GM12878 (cell line): ENCODE measurements around the gene USP36. TPM values are rescaled to one million over a fixed set of nuclear protein-coding genes. Genes with fewer than 3 reads are reported as not detected.

ENCODE experiments used
- ATAC-seq: fragments of 200-7000 bp; cut with Tn5 transposase; 3 replicates; pipeline ENCODE4 v1.9.1; 2020; ENCODE audit warnings: mild to moderate bottlenecking, moderate library complexity
- BruUV-seq: library from RNA; stranded (reverse); fragments of 400-500 nt; replicated peaks from 2 replicates; lab custom pipeline; 2021; lab: Mats Ljungman, UMichigan
- CTCF ChIA-PET: fragments of 300-600 bp; sonication (Branson Sonifier 250); formaldehyde crosslinking; extraction: SDS; loops from one replicate; lab custom pipeline; 2021; ENCODE audit warnings: inconsistent platforms; lab: Yijun Ruan, JAX
- POLR2A ChIA-PET: fragments of 350-600 bp; formaldehyde crosslinking; extraction: SDS; loops from one replicate; lab custom pipeline; 2021; ENCODE audit warnings: inconsistent platforms; lab: Charles Lee
- RAD21 ChIA-PET: fragments of 300-600 bp; sonication (Branson Sonifier 250); formaldehyde crosslinking; loops from one replicate; lab custom pipeline; 2023; ENCODE audit warnings: antibody characterized with exemption; ENCODE audit not compliant: unreplicated experiment; lab: Charles Lee
- SMC1A ChIA-PET: fragments of 300-600 bp; sonication (Branson Sonifier 250); formaldehyde crosslinking; loops from one replicate; lab custom pipeline; 2023; ENCODE audit not compliant: unreplicated experiment, uncharacterized antibody; lab: Charles Lee
- DNase-seq: peaks from one replicate; pipeline ENCODE4 v3.0.0-alpha.2; 2011; ENCODE audit warnings: low read depth, low spot score
- FAIRE-seq: peaks from 3 replicates; lab custom pipeline; 2011; peaks lifted over from hg19 to GRCh38; lab: Jason Lieb, UNC
- H2AFZ ChIP-seq: 2 replicates; pipeline ENCODE4 v1.6.0; 2011; ENCODE audit warnings: low read depth, low read length, control low read depth; ENCODE audit not compliant: control insufficient read depth
- H3K27ac ChIP-seq: 2 replicates; pipeline ENCODE4 v1.5.1; 2011; ENCODE audit warnings: control low read depth; ENCODE audit not compliant: control insufficient read depth, insufficient read depth
- H3K27me3 ChIP-seq, 2 experiments: replicated peaks in 1 of 2; 2 replicates each; pipeline versions ENCODE4 v1.6.0 to v1.6.1; 2011; ENCODE audit warnings: low read length in 1 of 2; ENCODE audit not compliant: control insufficient read depth in 2 of 2, insufficient read depth in 2 of 2
- H3K36me3 ChIP-seq, 2 experiments: 2 replicates each; pipeline ENCODE4 v1.5.1; 2011; ENCODE audit warnings: low read length in 1 of 2; ENCODE audit not compliant: control insufficient read depth in 2 of 2, insufficient read depth in 2 of 2
- H3K4me1 ChIP-seq: 2 replicates; pipeline ENCODE4 v1.6.1; 2011; ENCODE audit warnings: mild to moderate bottlenecking, low read length, moderate library complexity, mixed read lengths; ENCODE audit not compliant: control insufficient read depth, insufficient read depth
- H3K4me2 ChIP-seq: 2 replicates; pipeline ENCODE4 v1.6.0; 2011; ENCODE audit warnings: control low read depth; ENCODE audit not compliant: control insufficient read depth, insufficient read depth
- H3K4me3 ChIP-seq: fragments of 200-600 bp; sonication (generic); 2 replicates; pipeline ENCODE4 v1.5.1; 2016
- H3K79me2 ChIP-seq: 2 replicates; pipeline ENCODE4 v1.6.0; 2011; ENCODE audit warnings: low read length; ENCODE audit not compliant: control insufficient read depth, insufficient read depth
- H3K9ac ChIP-seq: 2 replicates; pipeline ENCODE4 v1.8.0; 2011; ENCODE audit warnings: low read length, control low read depth, mixed read lengths; ENCODE audit not compliant: control insufficient read depth, insufficient read depth
- H3K9me3 ChIP-seq: replicated peaks from 3 replicates; pipeline ENCODE4 v1.5.1; 2011; ENCODE audit warnings: mild to moderate bottlenecking, low read length; ENCODE audit not compliant: control insufficient read depth, insufficient read depth
- H4K20me1 ChIP-seq: 2 replicates; pipeline ENCODE4 v1.6.0; 2011; ENCODE audit not compliant: control insufficient read depth, insufficient read depth
- IKZF1 ChIP-seq: fragments of 450-650 bp; conservative IDR thresholded peaks from 2 replicates; pipeline ENCODE4 v1.6.1; 2017; ENCODE audit warnings: antibody characterized with exemption, mild to moderate bottlenecking
- MYB ChIP-seq: fragments of 150-350 bp; IDR thresholded peaks from 2 replicates; pipeline ENCODE4 v1.6.1; 2014; ENCODE audit warnings: mild to moderate bottlenecking, low read depth, low read length, borderline replicate concordance
- ZNF592 ChIP-seq: fragments of 450-650 bp; IDR thresholded peaks from 2 replicates; pipeline ENCODE4 v1.6.1; 2017; ENCODE audit warnings: mild to moderate bottlenecking, moderate library complexity
- ZZZ3 ChIP-seq: IDR thresholded peaks from 2 replicates; pipeline ENCODE4 v1.6.1; 2011; ENCODE audit warnings: low read depth; ENCODE audit not compliant: control insufficient read depth, insufficient read length
- WGBS: methylation state at CpG from one replicate; pipeline ENCODE4 v1.1.6; 2016; ENCODE audit warnings: low lambda C conversion rate; ENCODE audit not compliant: insufficient replicate concordance, insufficient coverage; ENCODE audit errors: missing lambda C conversion rate; 5-methylcytosine and 5-hydroxymethylcytosine counted together
- in situ Hi-C: fragments of 300-500 bp; cut with MboI; formaldehyde crosslinking; loops from 9 replicates; pipeline ENCODE4 v1.14.3; 2018; ENCODE audit warnings: mixed read lengths
- intact Hi-C: fragments of 100-400 bp; cut with micrococcal nuclease; formaldehyde crosslinking; loops from one replicate; pipeline ENCODE4 v1.14.2; 2022; ENCODE audit not compliant: unreplicated experiment
- polyA plus RNA-seq, 11 experiments: library from polyadenylated mRNA; depleted of rRNA in 4 of 11; unstranded in 6 of 11; stranded (reverse) in 5 of 11; fragments of >200 nt; fragmentation: Nextera tagmentation in 4 of 11; fragmentation: Illumina TruSeq in 1 of 11; extraction: Ambion mirVana in 4 of 11; extraction: Trizol in 1 of 11; gene quantifications; 1 replicate in 1 of 11; 2 replicates in 10 of 11; pipeline versions ENCODE4 v1.2.1 to v1.2.3, GENCODE V29; 2011 to 2016; ENCODE audit warnings: inconsistent platforms in 2 of 11, missing spikeins in 2 of 11, low read depth in 1 of 11
- total RNA-seq, 4 experiments: library from RNA; depleted of rRNA in 3 of 4; stranded (reverse); fragments of >200 nt in 3 of 4; fragmentation: Illumina TruSeq in 1 of 4; extraction: Trizol in 1 of 4; gene quantifications; 2 replicates each; pipeline versions ENCODE4 v1.2.1 to v1.2.3, GENCODE V29; 2013 to 2021

Gene USP36
- total and polyA plus RNA-seq, 10 of the 15 experiments (the other 5 are each of a cell fraction or from before 2014, with no cell fraction given) = 7.2 to 65.7 (median 33.6) TPM

- no peak overlapping the region for H3K9ac ChIP-seq
- no peaks in the 10 kb centered on the region for H3K36me3 ChIP-seq
- intact Hi-C loops = no loop called here
- BruUV-seq = no TSS peak
- no peak overlapping the region for H3K4me3 ChIP-seq
- in situ Hi-C loops = no loop called here
- FAIRE-seq = no peak
- ChIA-PET CTCF (interaction anchor here (2.1 kb wide), 1 partner anchor 17 kb away, joined by 7 read pairs; no protein-coding TSS in a partner anchor), SMC1A (interaction anchor here (0.9 to 2.3 kb wide), 5 partner anchors 15 to 75 kb away, joined by 3 to 8 read pairs (median 4); no protein-coding TSS in a partner anchor), POLR2A (no interaction called here), RAD21 (interaction anchor here (1.5 to 1.6 kb wide), 2 partner anchors 74 to 75 kb away, joined by 4 read pairs; no protein-coding TSS in a partner anchor)
- no peak for DNase-seq
- H3K27ac ChIP-seq = no peak overlapping the region
- no peak overlapping the region for H3K4me2 ChIP-seq
- no peaks in the 10 kb centered on the region for H3K9me3 ChIP-seq
- H2AFZ ChIP-seq = no peak overlapping the region
- H3K4me1 ChIP-seq = no peaks in the 10 kb centered on the region; the same call in 1 of the 2 replicates
- TF ChIP-seq ZNF592 (no peak), MYB (no peak), ZZZ3 (no peak), IKZF1 (no peak)
- H3K79me2 ChIP-seq = peaks cover 35% of the 10 kb centered on the region
- 91% methylated on average over 7 of the region's 7 CpGs for WGBS
- no peaks in the 10 kb centered on the region for H4K20me1 ChIP-seq
- no peak for ATAC-seq
- H3K27me3 ChIP-seq = no peaks in the 10 kb centered on the region
Measured at GRCh38 chr17:78783711-78784324, 56.8 kb downstream of the USP36 start.
